Osteocyte (in vitro differentiated cells): ENCODE measurements around the gene USP7. TPM values are rescaled to one million over a fixed set of nuclear protein-coding genes. Genes with fewer than 3 reads are reported as not detected.

ENCODE experiments used
- DNase-seq: peaks from one replicate; pipeline ENCODE4 v3.0.0; 2021; ENCODE audit warnings: mixed read lengths; ENCODE audit not compliant: unreplicated experiment; ENCODE audit errors: extremely low spot score
- H3K27ac Mint-ChIP-seq: one replicate; pipeline ENCODE4 v1.8.0; 2021; ENCODE audit warnings: mild to moderate bottlenecking, mixed read lengths; ENCODE audit not compliant: unreplicated experiment
- H3K27me3 Mint-ChIP-seq: one replicate; pipeline ENCODE4 v1.8.0; 2021; ENCODE audit warnings: mixed read lengths; ENCODE audit not compliant: unreplicated experiment
- H3K36me3 Mint-ChIP-seq: one replicate; pipeline ENCODE4 v1.8.0; 2021; ENCODE audit warnings: mixed read lengths; ENCODE audit not compliant: unreplicated experiment
- H3K4me1 Mint-ChIP-seq: one replicate; pipeline ENCODE4 v1.8.0; 2021; ENCODE audit warnings: mixed read lengths; ENCODE audit not compliant: unreplicated experiment
- H3K4me3 Mint-ChIP-seq: one replicate; pipeline ENCODE4 v1.8.0; 2021; ENCODE audit warnings: mild to moderate bottlenecking, moderate library complexity, mixed read lengths; ENCODE audit not compliant: unreplicated experiment
- H3K9me3 Mint-ChIP-seq: one replicate; pipeline ENCODE4 v1.8.0; 2021; ENCODE audit warnings: mixed read lengths; ENCODE audit not compliant: unreplicated experiment
- total RNA-seq: library from RNA; stranded (reverse); gene quantifications from 2 replicates; pipeline ENCODE4 v1.2.1, GENCODE V29; 2021
- TF ChIP-seq, protein P1 (sequence below): fragments of 200-600 bp; sonication (generic); IDR thresholded peaks from 2 replicates; pipeline ENCODE4 v1.5.0; 2021; ENCODE audit warnings: antibody characterized with exemption, mild to moderate bottlenecking, moderate library complexity

Gene USP7
- total RNA-seq, 1 donor from 2014 or later = 88.2 TPM

DNA sequence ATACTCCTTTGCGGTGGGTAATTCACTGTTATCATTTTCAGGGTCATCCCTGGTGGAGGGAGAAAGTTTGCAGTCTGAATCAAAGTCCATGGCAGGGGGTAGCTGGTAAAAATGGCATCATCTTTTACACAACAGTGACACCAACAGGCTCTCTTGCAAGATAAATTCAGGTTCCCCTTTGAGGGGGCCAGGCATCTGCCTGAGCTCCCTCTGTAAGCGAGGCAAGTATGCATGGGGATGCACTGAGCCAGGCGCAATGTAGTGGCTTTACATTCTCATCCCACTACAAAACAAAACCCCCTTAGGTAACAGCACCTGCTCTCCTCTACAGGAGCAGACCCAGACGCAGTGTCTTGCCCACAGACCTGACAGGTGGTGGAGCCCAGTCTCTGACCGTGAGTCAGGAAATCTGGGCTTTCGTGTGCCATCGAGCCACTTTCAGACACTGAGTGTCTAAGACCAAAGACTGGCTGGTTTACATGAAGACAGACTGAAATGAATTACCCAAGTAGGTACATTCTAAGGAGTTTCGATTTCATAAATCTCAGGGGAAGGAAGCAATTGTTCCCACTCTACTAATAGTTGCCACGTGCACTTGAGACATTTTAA, 63.9 kb downstream of the USP7 start:
- no peak for DNase-seq
- Mint-ChIP-seq H3K27me3 (no peaks in the 10 kb centered on the region), H3K4me1 (no peaks in the 10 kb centered on the region), H3K9me3 (no peaks in the 10 kb centered on the region), H3K27ac (no peak overlapping the region), H3K36me3 (peaks cover 57% of the 10 kb centered on the region), H3K4me3 (no peak overlapping the region)
- TF ChIP-seq, protein P1, sequence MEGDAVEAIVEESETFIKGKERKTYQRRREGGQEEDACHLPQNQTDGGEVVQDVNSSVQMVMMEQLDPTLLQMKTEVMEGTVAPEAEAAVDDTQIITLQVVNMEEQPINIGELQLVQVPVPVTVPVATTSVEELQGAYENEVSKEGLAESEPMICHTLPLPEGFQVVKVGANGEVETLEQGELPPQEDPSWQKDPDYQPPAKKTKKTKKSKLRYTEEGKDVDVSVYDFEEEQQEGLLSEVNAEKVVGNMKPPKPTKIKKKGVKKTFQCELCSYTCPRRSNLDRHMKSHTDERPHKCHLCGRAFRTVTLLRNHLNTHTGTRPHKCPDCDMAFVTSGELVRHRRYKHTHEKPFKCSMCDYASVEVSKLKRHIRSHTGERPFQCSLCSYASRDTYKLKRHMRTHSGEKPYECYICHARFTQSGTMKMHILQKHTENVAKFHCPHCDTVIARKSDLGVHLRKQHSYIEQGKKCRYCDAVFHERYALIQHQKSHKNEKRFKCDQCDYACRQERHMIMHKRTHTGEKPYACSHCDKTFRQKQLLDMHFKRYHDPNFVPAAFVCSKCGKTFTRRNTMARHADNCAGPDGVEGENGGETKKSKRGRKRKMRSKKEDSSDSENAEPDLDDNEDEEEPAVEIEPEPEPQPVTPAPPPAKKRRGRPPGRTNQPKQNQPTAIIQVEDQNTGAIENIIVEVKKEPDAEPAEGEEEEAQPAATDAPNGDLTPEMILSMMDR = no peak

GRCh38 chr16:8898660-8899318, 64.9 kb downstream of the USP7 start:
- Mint-ChIP-seq H3K4me1 (no peaks in the 10 kb centered on the region), H3K36me3 (peaks cover 64% of the 10 kb centered on the region), H3K27me3 (no peaks in the 10 kb centered on the region), H3K27ac (no peak overlapping the region), H3K4me3 (no peak overlapping the region), H3K9me3 (no peaks in the 10 kb centered on the region)
- no peak for DNase-seq
- TF ChIP-seq, protein P1 = no peak

GRCh38 chr16:8894736-8895334, 68.9 kb downstream of the USP7 start:
- H3K36me3 Mint-ChIP-seq = peaks cover 60% of the 10 kb centered on the region
- no peaks in the 10 kb centered on the region for H3K9me3 Mint-ChIP-seq
- TF ChIP-seq, protein P1 = no peak
- H3K27ac Mint-ChIP-seq = no peak overlapping the region
- no peaks in the 10 kb centered on the region for H3K27me3 Mint-ChIP-seq
- no peak for DNase-seq
- no peak overlapping the region for H3K4me3 Mint-ChIP-seq
- H3K4me1 Mint-ChIP-seq = peaks cover 5% of the 10 kb centered on the region

- Mint-ChIP-seq H3K4me3 (no peak overlapping the region), H3K36me3 (peaks cover 53% of the 10 kb centered on the region), H3K9me3 (no peaks in the 10 kb centered on the region), H3K27me3 (no peaks in the 10 kb centered on the region), H3K27ac (no peak overlapping the region), H3K4me1 (peaks cover 5% of the 10 kb centered on the region)
- TF ChIP-seq, protein P1 = no peak
- no peak for DNase-seq
These were observed 69.6 kb downstream of the USP7 start for GRCh38 chr16:8893976-8894690.

- Mint-ChIP-seq H3K9me3 (no peaks in the 10 kb centered on the region), H3K4me3 (no peak overlapping the region), H3K27ac (no peak overlapping the region), H3K4me1 (peaks cover 5% of the 10 kb centered on the region), H3K27me3 (no peaks in the 10 kb centered on the region), H3K36me3 (peaks cover 47% of the 10 kb centered on the region)
- no peak for DNase-seq
- TF ChIP-seq, protein P1 = no peak
These were observed 70.3 kb downstream of the USP7 start for GRCh38 chr16:8893426-8893825.
